ENCODE results near the gene NDUFAF7. TPM values are rescaled to one million over a fixed set of nuclear protein-coding genes. Genes with fewer than 3 reads are reported as not detected.

Gene NDUFAF7, protein sequence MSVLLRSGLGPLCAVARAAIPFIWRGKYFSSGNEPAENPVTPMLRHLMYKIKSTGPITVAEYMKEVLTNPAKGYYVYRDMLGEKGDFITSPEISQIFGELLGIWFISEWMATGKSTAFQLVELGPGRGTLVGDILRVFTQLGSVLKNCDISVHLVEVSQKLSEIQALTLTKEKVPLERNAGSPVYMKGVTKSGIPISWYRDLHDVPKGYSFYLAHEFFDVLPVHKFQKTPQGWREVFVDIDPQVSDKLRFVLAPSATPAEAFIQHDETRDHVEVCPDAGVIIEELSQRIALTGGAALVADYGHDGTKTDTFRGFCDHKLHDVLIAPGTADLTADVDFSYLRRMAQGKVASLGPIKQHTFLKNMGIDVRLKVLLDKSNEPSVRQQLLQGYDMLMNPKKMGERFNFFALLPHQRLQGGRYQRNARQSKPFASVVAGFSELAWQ
- total RNA-seq, result 15.5 and 17.9 TPM in 2 replicates

- FAIRE-seq (no peak), DNase-seq (ENCODE audit: low read depth) (peak; percentile 95)
- Histone ChIP-seq H3K4me3 (ENCODE audit: low read depth, low read length) (peak within 1 kb of the TSS; percentile 85), H3K27me3 (ENCODE audit: control insufficient read depth, insufficient read depth, low read length) (no peaks in the 10 kb centered on the region), H3K36me3 (ENCODE audit: control insufficient read depth, insufficient read depth, low read length) (peaks cover 7% of the 10 kb centered on the region)
- TF ChIP-seq, protein P1, sequence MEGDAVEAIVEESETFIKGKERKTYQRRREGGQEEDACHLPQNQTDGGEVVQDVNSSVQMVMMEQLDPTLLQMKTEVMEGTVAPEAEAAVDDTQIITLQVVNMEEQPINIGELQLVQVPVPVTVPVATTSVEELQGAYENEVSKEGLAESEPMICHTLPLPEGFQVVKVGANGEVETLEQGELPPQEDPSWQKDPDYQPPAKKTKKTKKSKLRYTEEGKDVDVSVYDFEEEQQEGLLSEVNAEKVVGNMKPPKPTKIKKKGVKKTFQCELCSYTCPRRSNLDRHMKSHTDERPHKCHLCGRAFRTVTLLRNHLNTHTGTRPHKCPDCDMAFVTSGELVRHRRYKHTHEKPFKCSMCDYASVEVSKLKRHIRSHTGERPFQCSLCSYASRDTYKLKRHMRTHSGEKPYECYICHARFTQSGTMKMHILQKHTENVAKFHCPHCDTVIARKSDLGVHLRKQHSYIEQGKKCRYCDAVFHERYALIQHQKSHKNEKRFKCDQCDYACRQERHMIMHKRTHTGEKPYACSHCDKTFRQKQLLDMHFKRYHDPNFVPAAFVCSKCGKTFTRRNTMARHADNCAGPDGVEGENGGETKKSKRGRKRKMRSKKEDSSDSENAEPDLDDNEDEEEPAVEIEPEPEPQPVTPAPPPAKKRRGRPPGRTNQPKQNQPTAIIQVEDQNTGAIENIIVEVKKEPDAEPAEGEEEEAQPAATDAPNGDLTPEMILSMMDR (IDR thresholded peaks at IDR 0.05; ENCODE audit: insufficient read depth, low read length, severe bottlenecking), result no peak
These were observed at the start of gene NDUFAF7, which contains the start of gene CEBPZ for GRCh38 chr2:37231241-37232130. Gene NDUFAF7, plus strand, starts transcription at chr2:37231658. Its CDS starts 48 bp downstream, at chr2:37231706. Gene CEBPZ, minus strand, starts transcription at chr2:37231596. Its CDS starts 29 bp downstream, at chr2:37231567.

DNA sequence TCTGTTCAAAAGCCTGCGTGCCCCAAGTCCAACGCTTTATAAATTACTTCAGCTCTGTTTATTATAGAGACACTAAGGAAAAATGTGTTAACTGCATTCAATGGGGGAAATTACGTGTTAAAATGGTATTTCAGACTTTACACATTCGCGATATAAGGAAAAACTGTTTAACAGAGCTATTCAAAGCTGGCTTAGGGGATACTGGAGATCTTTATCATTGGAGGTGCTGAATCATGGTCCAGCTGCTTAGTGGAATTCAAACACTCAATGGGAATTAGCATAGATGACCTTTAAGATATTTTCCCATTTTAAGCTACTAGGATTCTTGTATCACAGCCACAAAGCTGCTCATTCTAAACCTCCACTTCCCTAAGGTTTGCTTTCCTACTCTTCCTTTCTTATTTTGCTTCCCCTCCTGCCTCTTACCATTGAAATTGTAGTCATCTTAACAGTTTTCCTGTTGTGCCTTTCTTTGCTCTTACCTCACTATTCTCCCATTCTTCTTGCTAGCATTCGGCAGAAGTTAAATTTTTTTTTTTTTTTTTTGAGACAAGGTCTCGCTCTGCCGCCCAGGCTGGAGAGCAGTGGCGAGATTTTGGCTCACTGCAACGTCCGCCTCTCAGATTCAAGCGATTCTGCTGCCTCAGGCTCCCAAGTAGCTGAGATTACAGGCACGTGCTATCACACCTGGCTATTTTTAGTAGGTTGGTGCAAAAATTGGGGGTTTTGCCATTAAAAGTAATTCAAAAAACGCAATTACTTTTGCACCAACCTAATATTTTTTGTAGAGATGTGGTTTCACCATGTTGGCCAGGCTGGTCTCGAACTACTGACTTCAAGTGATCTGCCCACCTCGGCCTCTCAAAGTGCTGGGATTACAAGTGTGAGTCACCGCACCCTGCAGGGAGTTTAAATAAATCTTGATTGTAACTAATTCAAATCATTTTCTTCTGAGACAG lies 49.5 kb upstream of the NDUFAF7 start:
- TF ChIP-seq, protein P1 (IDR thresholded peaks at IDR 0.05; ENCODE audit: insufficient read depth, low read length, severe bottlenecking), result no peak
- Histone ChIP-seq H3K27me3 (ENCODE audit: control insufficient read depth, insufficient read depth, low read length) (no peaks in the 10 kb centered on the region), H3K4me3 (ENCODE audit: low read depth, low read length) (no peak overlapping the region), H3K36me3 (ENCODE audit: control insufficient read depth, insufficient read depth, low read length) (no peaks in the 10 kb centered on the region)
- DNase-seq (ENCODE audit: low read depth) (no peak), FAIRE-seq (no peak)

DNA sequence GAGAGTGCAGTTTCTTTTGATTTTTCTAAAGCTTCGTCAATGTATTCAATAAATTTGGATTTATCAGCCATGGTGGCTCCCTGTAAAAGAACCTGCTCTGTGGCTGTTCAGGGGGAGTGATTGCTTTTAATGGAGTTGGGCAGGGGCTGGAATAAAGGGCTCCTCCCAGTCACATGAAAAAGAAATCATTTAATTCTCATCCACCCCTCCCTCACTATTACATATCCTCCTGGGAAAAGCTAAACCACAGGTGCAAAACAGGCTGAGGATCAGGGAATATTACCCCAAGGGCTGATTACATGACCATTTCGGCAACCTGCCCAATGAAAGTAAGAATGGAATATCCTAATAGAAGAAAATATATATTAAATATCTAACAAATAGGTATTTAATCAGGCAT lies 42.9 kb upstream of the NDUFAF7 start, which contains the start of gene SULT6B1:
Gene SULT6B1, minus strand, starts transcription at position 101 of the 400 bp plus-strand sequence. Its CDS starts 30 bp downstream, at position 71.
- no peak for FAIRE-seq
- TF ChIP-seq, protein P1 (IDR thresholded peaks at IDR 0.05; ENCODE audit: insufficient read depth, low read length, severe bottlenecking), result no peak
- no peak within 1 kb of the TSS for H3K4me3 ChIP-seq (ENCODE audit: low read depth, low read length)
- H3K36me3 ChIP-seq (ENCODE audit: control insufficient read depth, insufficient read depth, low read length), result no peaks in the 10 kb centered on the region
- no peak for DNase-seq (ENCODE audit: low read depth)
- H3K27me3 ChIP-seq (ENCODE audit: control insufficient read depth, insufficient read depth, low read length), result no peaks in the 10 kb centered on the region

GRCh38 chr2:37189452-37190153 lies 41.9 kb upstream of the NDUFAF7 start:
- Histone ChIP-seq H3K36me3 (ENCODE audit: control insufficient read depth, insufficient read depth, low read length) (no peaks in the 10 kb centered on the region), H3K27me3 (ENCODE audit: control insufficient read depth, insufficient read depth, low read length) (no peaks in the 10 kb centered on the region), H3K4me3 (ENCODE audit: low read depth, low read length) (no peak overlapping the region)
- TF ChIP-seq, protein P1 (IDR thresholded peaks at IDR 0.05; ENCODE audit: insufficient read depth, low read length, severe bottlenecking), result no peak
- peak; percentile 60 for FAIRE-seq
- peak; percentile 91 for DNase-seq (ENCODE audit: low read depth)
